K562 (cell line): ENCODE data around the gene GYS1. TPM values are rescaled to one million over a fixed set of nuclear protein-coding genes. Genes with fewer than 3 reads are reported as not detected.

Source experiments
- CBFA2T3 ChIP-seq: fragments of 450-650 bp; IDR thresholded peaks from 2 replicates; pipeline ENCODE4 v1.6.1; 2017
- CXXC5 ChIP-seq: fragments of 250-450 bp; sonication (Bioruptor Pico); IDR thresholded peaks from 2 replicates; pipeline ENCODE4 v1.8.0; 2022; ENCODE audit warnings: inconsistent platforms, mild to moderate bottlenecking, moderate library complexity
- DLX4 ChIP-seq: fragments of 250-450 bp; sonication (Bioruptor Pico); IDR thresholded peaks from 2 replicates; pipeline ENCODE4 v1.6.1; 2021; ENCODE audit warnings: mild to moderate bottlenecking
- ELF1 ChIP-seq: fragments of 200-800 bp; sonication (Bioruptor generic); IDR thresholded peaks from 2 replicates; pipeline ENCODE4 v1.6.1; 2016; ENCODE audit warnings: missing genetic modification characterization, missing compliant biosample characterization
- FOXJ2 ChIP-seq: fragments of 200-800 bp; sonication (Bioruptor generic); IDR thresholded peaks from 2 replicates; pipeline ENCODE4 v1.6.1; 2016; ENCODE audit warnings: missing genetic modification characterization, missing compliant biosample characterization
- FOXK2 ChIP-seq, 2 experiments: fragments of 450-650 bp; IDR thresholded peaks in 1 of 2; conservative IDR thresholded peaks in 1 of 2; 2 replicates each; pipeline ENCODE4 v1.6.1; 2016; ENCODE audit warnings: low read depth in 2 of 2, mild to moderate bottlenecking in 1 of 2
- HDAC8 ChIP-seq: fragments of 450-650 bp; IDR thresholded peaks from 2 replicates; pipeline ENCODE4 v1.6.1; 2016; ENCODE audit warnings: mild to moderate bottlenecking, missing genetic modification characterization, moderate library complexity, missing compliant biosample characterization
- KLF1 ChIP-seq: fragments of 450-650 bp; IDR thresholded peaks from 2 replicates; pipeline ENCODE4 v1.6.1; 2016; ENCODE audit warnings: missing genetic modification characterization, missing compliant biosample characterization
- LCOR ChIP-seq: sonication (generic); formaldehyde crosslinking; IDR thresholded peaks from 2 replicates; pipeline ENCODE4 v1.8.0; 2022; ENCODE audit warnings: mild to moderate bottlenecking, missing genetic modification reagents
- POLR2AphosphoS2 ChIP-seq: IDR thresholded peaks from 2 replicates; pipeline ENCODE4 v1.6.1; 2012; ENCODE audit warnings: low read length, improper control_type of control experiment
- POU5F1 ChIP-seq: fragments of 150-350 bp; IDR thresholded peaks from 2 replicates; pipeline ENCODE4 v1.6.1; 2014; ENCODE audit warnings: borderline replicate concordance, low read length, low read depth, mild to moderate bottlenecking; ENCODE audit not compliant: partially characterized antibody
- SMAD4 ChIP-seq: fragments of 250-450 bp; sonication (Bioruptor Pico); conservative IDR thresholded peaks from 2 replicates; pipeline ENCODE4 v1.8.0; 2021; ENCODE audit warnings: inconsistent platforms, mild to moderate bottlenecking, moderate library complexity
- SUPT5H ChIP-seq: fragments of 450-650 bp; IDR thresholded peaks from 2 replicates; pipeline ENCODE4 v1.6.1; 2016
- THRAP3 ChIP-seq: fragments of 450-650 bp; IDR thresholded peaks from 2 replicates; pipeline ENCODE4 v1.6.1; 2016; ENCODE audit warnings: mild to moderate bottlenecking, inconsistent platforms, borderline replicate concordance
- WHSC1 ChIP-seq: IDR thresholded peaks from one replicate; pipeline ENCODE4 v1.6.1; 2012; ENCODE audit warnings: low read length, control low read depth, inconsistent platforms
- ZNF197 ChIP-seq: fragments of 200-800 bp; sonication (Bioruptor generic); IDR thresholded peaks from 2 replicates; pipeline ENCODE4 v1.6.1; 2016; ENCODE audit warnings: low read depth, missing genetic modification characterization, missing compliant biosample characterization
- ZNF318 ChIP-seq, 2 experiments: fragments of 450-650 bp; IDR thresholded peaks; 2 replicates each; pipeline ENCODE4 v1.6.1; 2016; ENCODE audit warnings: mild to moderate bottlenecking in 2 of 2, borderline replicate concordance in 1 of 2, low read depth in 1 of 2, moderate library complexity in 1 of 2
- ZSCAN29 ChIP-seq: fragments of 450-650 bp; IDR thresholded peaks from 2 replicates; pipeline ENCODE4 v1.6.1; 2017
- polyA plus RNA-seq, 8 experiments: library from polyadenylated mRNA; depleted of rRNA in 4 of 8; stranded (reverse) in 5 of 8; unstranded in 3 of 8; fragments of >200 nt; fragmentation: Nextera tagmentation in 2 of 8; fragmentation: Illumina TruSeq in 1 of 8; extraction: Ambion mirVana in 2 of 8; extraction: Trizol in 1 of 8; gene quantifications; 2 replicates each; pipeline versions ENCODE4 v1.2.1 to v1.2.3, GENCODE V29; 2011 to 2014; ENCODE audit warnings: inconsistent platforms in 1 of 8, missing spikeins in 1 of 8
- total RNA-seq, 7 experiments: library from RNA; depleted of rRNA in 6 of 7; stranded (reverse); fragments of >200 nt in 6 of 7; fragmentation: Illumina TruSeq in 2 of 7; extraction: Trizol in 2 of 7; gene quantifications; 2 replicates each; pipeline versions ENCODE4 v1.2.1 to v1.2.3, GENCODE V29; 2011 to 2021; ENCODE audit warnings: low replicate concordance in 1 of 7
- TF ChIP-seq, protein P1 (sequence below): sonication (generic); formaldehyde crosslinking; IDR thresholded peaks from 2 replicates; pipeline ENCODE4 v1.8.1; 2022; ENCODE audit warnings: missing genetic modification reagents

Gene GYS1
- total and polyA plus RNA-seq, 9 of the 15 experiments (the other 6 are each of a cell fraction or from before 2014, with no cell fraction given) = 1.9 to 31.1 (median 15.2) TPM

GRCh38 chr19:48963371-48964204 lies 29.5 kb downstream of the GYS1 start (continued):
- TF ChIP-seq ZNF318 (IDR thresholded peaks at IDR 0.05; ENCODE audit: borderline replicate concordance in 1 of 2, low read depth in 1 of 2) = peak in 1 of 2 experiments; percentile 79; a peak in 2 of 4 replicates
- peak; percentile 80 for TF ChIP-seq CXXC5
- TF ChIP-seq CBFA2T3 = peak; percentile 68
- no peak for TF ChIP-seq THRAP3
- peak; percentile 87 for TF ChIP-seq SMAD4 (CRISPR knock-in tag)
- TF ChIP-seq, protein P1, sequence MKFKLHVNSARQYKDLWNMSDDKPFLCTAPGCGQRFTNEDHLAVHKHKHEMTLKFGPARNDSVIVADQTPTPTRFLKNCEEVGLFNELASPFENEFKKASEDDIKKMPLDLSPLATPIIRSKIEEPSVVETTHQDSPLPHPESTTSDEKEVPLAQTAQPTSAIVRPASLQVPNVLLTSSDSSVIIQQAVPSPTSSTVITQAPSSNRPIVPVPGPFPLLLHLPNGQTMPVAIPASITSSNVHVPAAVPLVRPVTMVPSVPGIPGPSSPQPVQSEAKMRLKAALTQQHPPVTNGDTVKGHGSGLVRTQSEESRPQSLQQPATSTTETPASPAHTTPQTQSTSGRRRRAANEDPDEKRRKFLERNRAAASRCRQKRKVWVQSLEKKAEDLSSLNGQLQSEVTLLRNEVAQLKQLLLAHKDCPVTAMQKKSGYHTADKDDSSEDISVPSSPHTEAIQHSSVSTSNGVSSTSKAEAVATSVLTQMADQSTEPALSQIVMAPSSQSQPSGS (CRISPR knock-in tag) = peak; percentile 78; the same call in 1 of the 2 replicates
- no peak for TF ChIP-seq ELF1
- no peak for TF ChIP-seq DLX4 (CRISPR knock-in tag)
- TF ChIP-seq ZNF197 (CRISPR knock-in tag) = peak; percentile 83
- TF ChIP-seq FOXJ2 = peak; percentile 89
- peak; percentile 31 for TF ChIP-seq POU5F1
- peak; percentile 44; the same call in 1 of the 2 replicates for TF ChIP-seq POLR2AphosphoS2
- peak; percentile 81 to 85 for TF ChIP-seq FOXK2 (conservative IDR thresholded peaks at IDR 0.05 in 1 of 2, IDR thresholded peaks at IDR 0.05 in 1 of 2; ENCODE audit: low read depth in 2 of 2)
- no peak for TF ChIP-seq WHSC1
- TF ChIP-seq KLF1 (tag) = no peak; the same call in 1 of the 2 replicates
- peak; percentile 59 for TF ChIP-seq HDAC8 (tag)
- TF ChIP-seq LCOR (CRISPR knock-in tag) = 0 out of 2 replicates have a peak, but pooled peaks have one; percentile 63
- TF ChIP-seq ZSCAN29 = no peak
- TF ChIP-seq SUPT5H = peak; percentile 88
